NB4 (cell line): ENCODE measurements around the gene KCNJ5.

Experiments
- DNase-seq: peaks from one replicate; pipeline ENCODE4 v3.0.0; 2010; ENCODE audit warnings: low read depth
- H3K4me3 ChIP-seq: one replicate; pipeline ENCODE4 v1.5.1; 2011; ENCODE audit warnings: mild to moderate bottlenecking, low read depth, low read length, moderate library complexity
- MAX ChIP-seq: IDR thresholded peaks from 2 replicates; pipeline ENCODE4 v1.6.1; 2011; ENCODE audit warnings: low read depth, low read length
- MYC ChIP-seq: IDR thresholded peaks from 2 replicates; pipeline ENCODE4 v1.6.1; 2011; ENCODE audit warnings: low read depth, low read length
- POLR2A ChIP-seq: IDR thresholded peaks from 2 replicates; pipeline ENCODE4 v1.6.1; 2011; ENCODE audit warnings: mild to moderate bottlenecking; ENCODE audit not compliant: insufficient read length; ENCODE audit errors: extremely low read depth
- TF ChIP-seq, protein P1 (sequence below): IDR thresholded peaks from one replicate; pipeline ENCODE4 v1.5.1; 2012; ENCODE audit warnings: low read depth, low read length

The KCNJ5 gene

DNA sequence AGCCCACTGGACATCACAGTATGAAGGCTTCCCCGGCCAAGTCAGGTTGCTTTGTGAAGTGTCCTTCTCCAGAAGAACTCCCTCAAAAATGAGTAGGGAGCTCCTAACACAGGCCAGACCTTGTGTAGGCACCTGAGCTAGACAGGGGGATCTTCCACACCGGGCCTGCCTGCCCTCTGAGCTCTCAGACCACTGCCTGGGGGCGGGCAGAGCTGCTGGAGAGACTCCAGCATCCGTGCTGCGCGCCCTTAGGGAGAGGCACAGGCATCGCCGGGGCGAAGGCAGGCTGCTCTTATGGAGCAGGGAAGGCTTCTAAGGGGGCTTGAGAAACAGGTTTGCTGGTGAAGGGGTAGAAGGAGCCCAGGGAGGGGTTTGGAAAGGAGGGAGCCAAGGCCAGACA, 4.4 kb downstream of the KCNJ5 start:
- TF ChIP-seq, protein P1, sequence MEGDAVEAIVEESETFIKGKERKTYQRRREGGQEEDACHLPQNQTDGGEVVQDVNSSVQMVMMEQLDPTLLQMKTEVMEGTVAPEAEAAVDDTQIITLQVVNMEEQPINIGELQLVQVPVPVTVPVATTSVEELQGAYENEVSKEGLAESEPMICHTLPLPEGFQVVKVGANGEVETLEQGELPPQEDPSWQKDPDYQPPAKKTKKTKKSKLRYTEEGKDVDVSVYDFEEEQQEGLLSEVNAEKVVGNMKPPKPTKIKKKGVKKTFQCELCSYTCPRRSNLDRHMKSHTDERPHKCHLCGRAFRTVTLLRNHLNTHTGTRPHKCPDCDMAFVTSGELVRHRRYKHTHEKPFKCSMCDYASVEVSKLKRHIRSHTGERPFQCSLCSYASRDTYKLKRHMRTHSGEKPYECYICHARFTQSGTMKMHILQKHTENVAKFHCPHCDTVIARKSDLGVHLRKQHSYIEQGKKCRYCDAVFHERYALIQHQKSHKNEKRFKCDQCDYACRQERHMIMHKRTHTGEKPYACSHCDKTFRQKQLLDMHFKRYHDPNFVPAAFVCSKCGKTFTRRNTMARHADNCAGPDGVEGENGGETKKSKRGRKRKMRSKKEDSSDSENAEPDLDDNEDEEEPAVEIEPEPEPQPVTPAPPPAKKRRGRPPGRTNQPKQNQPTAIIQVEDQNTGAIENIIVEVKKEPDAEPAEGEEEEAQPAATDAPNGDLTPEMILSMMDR, result no peak
- no peak for TF ChIP-seq MYC
- TF ChIP-seq POLR2A, result no peak
- no peak for TF ChIP-seq MAX
- no peak for DNase-seq
- H3K4me3 ChIP-seq, result no peak overlapping the region

DNA sequence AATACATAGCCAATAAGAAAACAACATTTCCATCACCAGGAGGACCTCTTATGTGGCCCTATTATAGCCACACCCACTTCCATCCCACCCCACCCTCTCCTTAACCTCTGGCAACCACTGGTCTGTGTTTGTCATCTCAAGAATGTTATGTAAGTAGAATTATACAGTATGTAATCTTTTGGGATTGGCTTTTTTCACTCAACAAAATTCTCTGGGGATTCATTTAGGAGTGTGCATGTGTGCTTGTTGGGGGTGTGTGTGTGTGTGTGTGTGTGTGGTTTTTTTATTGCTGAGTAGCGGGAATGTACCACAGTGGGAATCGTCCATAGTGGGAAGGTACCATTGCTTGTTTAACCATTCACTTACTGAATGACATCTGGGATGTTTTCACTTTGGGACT, 5.2 kb downstream of the KCNJ5 start:
- DNase-seq, result no peak
- no peak overlapping the region for H3K4me3 ChIP-seq
- no peak for TF ChIP-seq MAX
- no peak for TF ChIP-seq POLR2A
- TF ChIP-seq, protein P1, result no peak
- no peak for TF ChIP-seq MYC

DNA sequence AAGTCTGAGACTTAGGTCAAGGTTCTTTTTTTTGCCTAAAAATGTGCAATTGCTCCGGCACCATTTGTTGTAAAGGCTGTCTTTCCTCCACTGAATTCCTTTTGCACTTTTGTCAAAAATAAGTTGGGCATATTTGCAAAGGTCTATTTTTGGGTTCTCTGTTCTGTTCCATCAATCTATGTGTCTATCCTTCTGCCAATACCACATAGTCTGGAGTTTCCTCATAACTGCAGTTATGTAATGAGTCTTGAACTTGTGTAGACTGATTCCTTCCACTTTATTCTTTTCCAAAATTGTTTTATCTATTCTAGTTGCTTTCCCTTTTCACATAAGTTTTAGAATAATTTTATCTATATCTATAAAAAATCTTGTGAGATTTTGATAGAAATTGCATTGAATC, 6.7 kb downstream of the KCNJ5 start:
- H3K4me3 ChIP-seq, result no peak overlapping the region
- no peak for DNase-seq
- TF ChIP-seq POLR2A (no peak), MAX (no peak)

DNA sequence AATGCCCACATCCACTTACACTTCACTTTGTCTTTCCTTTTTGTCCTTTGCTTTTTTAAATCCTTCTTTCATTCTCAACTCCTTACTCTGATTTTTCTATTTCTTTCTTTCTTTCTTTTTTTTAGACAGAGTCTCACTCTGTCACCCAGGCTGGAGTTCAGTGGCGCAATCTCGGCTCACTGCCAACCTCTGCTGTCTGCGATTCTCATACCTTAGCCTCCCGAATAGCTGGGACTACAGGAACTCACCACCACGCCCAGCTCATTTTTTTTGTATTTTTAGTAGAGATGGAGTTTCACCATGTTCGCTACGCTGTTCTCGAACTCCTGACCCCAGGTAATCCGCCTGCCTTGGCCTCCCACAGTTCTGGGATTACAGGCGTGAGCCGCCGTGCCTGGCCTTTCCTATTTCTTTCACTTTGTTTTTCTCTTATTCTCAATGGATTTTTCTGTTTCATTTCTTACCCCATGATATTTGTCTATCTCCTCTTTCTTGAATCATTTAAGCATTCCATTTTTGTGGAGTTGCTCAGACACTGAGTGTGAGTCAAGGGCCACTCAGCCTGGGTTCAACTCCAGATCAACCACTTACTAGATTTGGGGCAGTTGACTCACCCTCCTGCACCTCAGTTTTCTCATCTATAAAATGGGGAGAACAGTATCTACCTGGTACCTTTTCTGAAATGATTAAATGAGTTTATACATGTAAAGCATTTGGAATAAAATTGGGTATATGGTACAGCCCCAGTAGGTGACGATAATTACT, 7.6 kb downstream of the KCNJ5 start:
- H3K4me3 ChIP-seq, result no peak overlapping the region
- TF ChIP-seq MAX, result no peak
- no peak for TF ChIP-seq MYC
- TF ChIP-seq POLR2A, result no peak
- TF ChIP-seq, protein P1, result no peak
- DNase-seq, result no peak

DNA sequence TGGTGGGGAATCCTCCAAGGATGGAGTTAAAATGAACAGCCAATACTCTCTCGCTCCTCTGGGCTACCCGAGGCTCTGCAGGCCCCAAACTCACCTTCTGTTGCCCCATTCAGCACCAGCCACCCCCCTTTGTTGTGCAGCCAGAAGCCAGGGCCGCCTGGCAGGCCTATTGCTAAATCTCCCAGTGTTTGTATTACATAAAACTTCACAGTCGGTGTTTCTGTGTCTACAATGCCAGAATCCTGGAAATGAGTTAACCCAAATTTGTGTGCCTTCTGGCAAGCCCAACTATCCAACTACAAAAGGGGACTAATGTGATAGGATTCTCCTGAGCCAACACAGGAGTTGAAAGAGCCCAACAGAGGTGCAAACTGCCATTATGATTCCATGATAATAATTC, 9.3 kb downstream of the KCNJ5 start:
- H3K4me3 ChIP-seq, result no peak overlapping the region
- DNase-seq, result no peak
- TF ChIP-seq MYC (no peak), POLR2A (no peak), MAX (no peak)
- TF ChIP-seq, protein P1, result no peak

- no peak for TF ChIP-seq MYC
- TF ChIP-seq MAX, result no peak
- TF ChIP-seq, protein P1, result no peak
- no peak for TF ChIP-seq POLR2A
- no peak overlapping the region for H3K4me3 ChIP-seq
- no peak for DNase-seq
These were observed 10.7 kb downstream of the KCNJ5 start for GRCh38 chr11:128901653-128902514.
